Testis (tissue), 2 donors: Measurements from ENCODE around the gene TMEM117.

Experiments
- CTCF ChIP-seq, 3 experiments: fragments of 450-650 bp in 2 of 3; fragments of 200-600 bp in 1 of 3; sonication (generic) in 1 of 3; IDR thresholded peaks; one replicate each; pipeline ENCODE4 v1.5.1; 2016 to 2019; ENCODE audit warnings: antibody characterized with exemption in 3 of 3, mild to moderate bottlenecking in 2 of 3, moderate library complexity in 1 of 3
- POLR2A ChIP-seq: fragments of 450-650 bp; IDR thresholded peaks from one replicate; pipeline ENCODE4 v1.6.1; 2017; ENCODE audit warnings: antibody characterized with exemption, mild to moderate bottlenecking, moderate library complexity

GRCh38 chr12:43848786-43849185 is 12.9 kb downstream of the TMEM117 start:
- no peak for TF ChIP-seq POLR2A
- TF ChIP-seq CTCF (IDR thresholded peaks at IDR 0.05) = no peak
